Measurements from ENCODE around the gene TRPV2. TPM values are rescaled to one million over a fixed set of nuclear protein-coding genes. Genes with fewer than 3 reads are reported as not detected.

TRPV2 gene
- total and polyA plus RNA-seq, 7 donors = 1.6 to 10.3 (median 3.9) TPM

GRCh38 chr17:16466407-16466806 lies 51.0 kb downstream of the TRPV2 start:
- H3K4me3 ChIP-seq = no peak overlapping the region
- peaks cover 0 to 4% (median 0%) of the 10 kb centered on the region in 3 donors for H3K27me3 ChIP-seq (ENCODE audit: insufficient read depth in 3 of 3, low read length in 2 of 3)
- no peak for DNase-seq
- 80 to 88% (median 81%) methylated on average over 9 of the region's 9 CpGs for WGBS, 3 donors
- no peaks in the 10 kb centered on the region for H3K9me3 ChIP-seq
- ATAC-seq = no peak
- no peak overlapping the region for H3K27ac ChIP-seq
- intact Hi-C loops (cut with DNase I) = no loop called here
- TF ChIP-seq CTCF (IDR thresholded peaks at IDR 0.05) = no peak
- H3K36me3 ChIP-seq (ENCODE audit: insufficient read depth in 1 of 2, low read depth in 1 of 2) = no peaks in the 10 kb centered on the region
- H3K4me1 ChIP-seq = peaks cover 12% of the 10 kb centered on the region

- no peak overlapping the region for H3K27ac ChIP-seq
- peaks cover 0 to 4% (median 0%) of the 10 kb centered on the region in 3 donors for H3K27me3 ChIP-seq (ENCODE audit: insufficient read depth in 3 of 3, low read length in 2 of 3)
- DNase-seq (no peak), ATAC-seq (no peak)
- H3K4me3 ChIP-seq = no peak overlapping the region
- no peak for TF ChIP-seq CTCF (IDR thresholded peaks at IDR 0.05)
- 93 to 94% (median 93%) methylated on average over 6 of the region's 6 CpGs for WGBS, 3 donors
- intact Hi-C loops (cut with DNase I) = no loop called here
- no peaks in the 10 kb centered on the region for H3K36me3 ChIP-seq (ENCODE audit: insufficient read depth in 1 of 2, low read depth in 1 of 2)
- peaks cover 12% of the 10 kb centered on the region for H3K4me1 ChIP-seq
- H3K9me3 ChIP-seq = no peaks in the 10 kb centered on the region
Observed at GRCh38 chr17:16467044-16467443, 51.7 kb downstream of the TRPV2 start.

- ATAC-seq (no peak), DNase-seq (no peak)
- no peaks in the 10 kb centered on the region for H3K36me3 ChIP-seq (ENCODE audit: insufficient read depth in 1 of 2, low read depth in 1 of 2)
- no peak for TF ChIP-seq CTCF (IDR thresholded peaks at IDR 0.05)
- no peaks in the 10 kb centered on the region for H3K9me3 ChIP-seq
- H3K27me3 ChIP-seq (ENCODE audit: insufficient read depth in 3 of 3, low read length in 2 of 3) = peaks cover 0 to 4% (median 0%) of the 10 kb centered on the region in 3 donors
- no peak overlapping the region for H3K27ac ChIP-seq
- peaks cover 12% of the 10 kb centered on the region for H3K4me1 ChIP-seq
- WGBS, 3 donors = 52 to 59% (median 55%) methylated on average over 3 of the region's 3 CpGs
- no peak overlapping the region for H3K4me3 ChIP-seq
- intact Hi-C loops (cut with DNase I) = no loop called here
Observed at GRCh38 chr17:16467886-16468285, 52.5 kb downstream of the TRPV2 start.

- Histone ChIP-seq H3K4me1 (peaks cover 12% of the 10 kb centered on the region), H3K36me3 (ENCODE audit: insufficient read depth in 1 of 2, low read depth in 1 of 2) (no peaks in the 10 kb centered on the region), H3K27me3 (ENCODE audit: insufficient read depth in 3 of 3, low read length in 2 of 3) (peaks cover 0 to 4% (median 0%) of the 10 kb centered on the region in 3 donors), H3K27ac (no peak overlapping the region), H3K9me3 (no peaks in the 10 kb centered on the region), H3K4me3 (no peak overlapping the region)
- intact Hi-C loops (cut with DNase I) = no loop called here
- ATAC-seq (no peak), DNase-seq (no peak)
- no peak for TF ChIP-seq CTCF (IDR thresholded peaks at IDR 0.05)
- 88 to 91% (median 89%) methylated on average over 4 of the region's 4 CpGs for WGBS, 3 donors
Observed at GRCh38 chr17:16468428-16468992, 53.1 kb downstream of the TRPV2 start.

GRCh38 chr17:16470265-16470664 lies 54.9 kb downstream of the TRPV2 start:
- H3K9me3 ChIP-seq = no peaks in the 10 kb centered on the region

More at GRCh38 chr17:16470265-16470664, 54.9 kb downstream of the TRPV2 start:
- Histone ChIP-seq H3K27me3 (ENCODE audit: insufficient read depth in 3 of 3, low read length in 2 of 3) (peaks cover 0 to 4% (median 0%) of the 10 kb centered on the region in 3 donors), H3K4me1 (peaks cover 12% of the 10 kb centered on the region), H3K27ac (no peak overlapping the region), H3K4me3 (no peak overlapping the region), H3K36me3 (ENCODE audit: insufficient read depth in 1 of 2, low read depth in 1 of 2) (no peaks in the 10 kb centered on the region)
- ATAC-seq (peak in 3 of 4 donors; percentile 20 to 35 (median 31)), DNase-seq (no peak)
- intact Hi-C loops (cut with DNase I) = no loop called here
- 13 to 20% (median 16%) methylated on average over 11 of the region's 11 CpGs for WGBS, 3 donors
- no peak for TF ChIP-seq CTCF (IDR thresholded peaks at IDR 0.05)
